Body of pancreas (tissue), 4 donors: ENCODE measurements around the gene MRM2. TPM values are rescaled to one million over a fixed set of nuclear protein-coding genes. Genes with fewer than 3 reads are reported as not detected.
A peak's percentile ranks its signal among the peaks of the same experiment; 100 is the strongest.

ENCODE experiments used
- ATAC-seq: fragments of 150-250 bp; one replicate; pipeline ENCODE4 v1.9.1; 2016
- DNase-seq, 4 donors: peaks; one replicate each; pipeline ENCODE4 v3.0.0-alpha.2; 2019
- H3K27ac ChIP-seq, 4 donors: fragments of 200-600 bp; sonication (generic); 1 replicate in 3 of 4; 2 replicates in 1 of 4; pipeline versions ENCODE4 v1.5.1 to v1.6.1; 2016 to 2019; ENCODE audit warnings: mild to moderate bottlenecking in 1 of 4, mixed read lengths in 1 of 4, moderate library complexity in 1 of 4
- H3K27me3 ChIP-seq, 2 donors: fragments of 200-600 bp; sonication (generic); one replicate each; pipeline ENCODE4 v1.6.0; 2016; ENCODE audit warnings: mild to moderate bottlenecking in 1 of 2
- H3K36me3 ChIP-seq, 2 donors: fragments of 200-600 bp; sonication (generic); replicated peaks in 1 of 2; 2 replicates each; pipeline ENCODE4 v1.5.1; 2016; ENCODE audit warnings: low read depth in 2 of 2; ENCODE audit not compliant: insufficient read depth in 1 of 2
- H3K4me1 ChIP-seq: fragments of 200-600 bp; sonication (generic); one replicate; pipeline ENCODE4 v1.6.0; 2016
- H3K4me3 ChIP-seq, 2 donors: fragments of 200-600 bp; sonication (generic); 1 replicate in 1 of 2; 2 replicates in 1 of 2; pipeline ENCODE4 v1.5.1; 2016 to 2019
- H3K9me3 ChIP-seq, 3 donors: fragments of 200-600 bp; sonication (generic); 1 replicate in 2 of 3; 2 replicates in 1 of 3; pipeline ENCODE4 v1.5.1; 2016
- POLR2A ChIP-seq, 3 donors: fragments of 450-650 bp; IDR thresholded peaks; one replicate each; pipeline ENCODE4 v1.6.1; 2016; ENCODE audit warnings: antibody characterized with exemption in 3 of 3, mild to moderate bottlenecking in 2 of 3
- WGBS, 2 donors: methylation state at CpG; one replicate each; pipeline ENCODE4 v1.1.5; 2017; 5-methylcytosine and 5-hydroxymethylcytosine counted together
- intact Hi-C: fragments of 100-400 bp; cut with DNase I; formaldehyde crosslinking; loops from one replicate; pipeline ENCODE4 v1.15.1; 2023
- total RNA-seq, 2 donors: library from RNA; depleted of rRNA; stranded (reverse); fragments of >200 nt; gene quantifications; one replicate each; pipeline ENCODE4 v1.1.0, GENCODE V29; 2016
- TF ChIP-seq, protein P1 (sequence below), 7 experiments: fragments of 450-650 bp in 4 of 7; fragments of 200-600 bp in 3 of 7; sonication (generic) in 3 of 7; IDR thresholded peaks; one replicate each; pipeline ENCODE4 v1.5.1; 2016 to 2019; ENCODE audit warnings: antibody characterized with exemption in 7 of 7

MRM2 gene
- total RNA-seq, 2 donors from 2014 or later, result 7.6 to 8.8 TPM

DNA sequence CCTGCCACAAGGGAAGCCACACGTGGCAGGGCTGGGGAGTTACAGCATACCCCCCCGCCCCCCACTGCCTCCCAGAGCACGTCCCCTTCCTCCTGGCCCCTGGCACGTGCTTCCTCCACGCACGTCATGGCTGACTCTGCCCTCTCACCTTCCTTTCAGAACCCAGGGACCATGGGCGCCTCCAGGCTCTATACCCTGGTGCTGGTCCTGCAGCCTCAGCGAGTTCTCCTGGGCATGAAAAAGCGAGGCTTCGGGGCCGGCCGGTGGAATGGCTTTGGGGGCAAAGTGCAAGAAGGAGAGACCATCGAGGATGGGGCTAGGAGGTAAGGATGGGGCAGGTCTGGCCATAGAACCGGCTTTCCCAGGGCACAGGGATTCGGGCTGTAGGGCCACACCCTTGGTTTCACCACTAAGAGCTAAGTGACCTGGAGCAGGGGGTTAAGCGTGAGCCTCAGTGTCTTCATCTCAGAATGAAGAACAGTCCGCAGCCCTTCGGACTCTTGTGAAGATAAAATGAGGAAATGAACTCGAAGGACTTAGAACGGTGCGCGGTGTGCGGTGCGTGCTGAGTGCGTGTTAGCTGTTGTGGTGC lies 2.5 kb upstream of the MRM2 start:
- Histone ChIP-seq H3K27ac (no peak overlapping the region), H3K36me3 (no peaks in the 10 kb centered on the region), H3K9me3 (no peaks in the 10 kb centered on the region), H3K4me3 (no peak overlapping the region), H3K4me1 (peaks cover 20% of the 10 kb centered on the region), H3K27me3 (no peaks in the 10 kb centered on the region)
- intact Hi-C loops, result no loop called here
- DNase-seq (no peak), ATAC-seq (no peak)
- TF ChIP-seq, protein P1, sequence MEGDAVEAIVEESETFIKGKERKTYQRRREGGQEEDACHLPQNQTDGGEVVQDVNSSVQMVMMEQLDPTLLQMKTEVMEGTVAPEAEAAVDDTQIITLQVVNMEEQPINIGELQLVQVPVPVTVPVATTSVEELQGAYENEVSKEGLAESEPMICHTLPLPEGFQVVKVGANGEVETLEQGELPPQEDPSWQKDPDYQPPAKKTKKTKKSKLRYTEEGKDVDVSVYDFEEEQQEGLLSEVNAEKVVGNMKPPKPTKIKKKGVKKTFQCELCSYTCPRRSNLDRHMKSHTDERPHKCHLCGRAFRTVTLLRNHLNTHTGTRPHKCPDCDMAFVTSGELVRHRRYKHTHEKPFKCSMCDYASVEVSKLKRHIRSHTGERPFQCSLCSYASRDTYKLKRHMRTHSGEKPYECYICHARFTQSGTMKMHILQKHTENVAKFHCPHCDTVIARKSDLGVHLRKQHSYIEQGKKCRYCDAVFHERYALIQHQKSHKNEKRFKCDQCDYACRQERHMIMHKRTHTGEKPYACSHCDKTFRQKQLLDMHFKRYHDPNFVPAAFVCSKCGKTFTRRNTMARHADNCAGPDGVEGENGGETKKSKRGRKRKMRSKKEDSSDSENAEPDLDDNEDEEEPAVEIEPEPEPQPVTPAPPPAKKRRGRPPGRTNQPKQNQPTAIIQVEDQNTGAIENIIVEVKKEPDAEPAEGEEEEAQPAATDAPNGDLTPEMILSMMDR (IDR thresholded peaks at IDR 0.05), result no peak
- no peak for TF ChIP-seq POLR2A (IDR thresholded peaks at IDR 0.05)
- WGBS, 2 donors, result 68 to 77% methylated on average over 22 to 25 of the region's 25 CpGs

- no peaks in the 10 kb centered on the region for H3K27me3 ChIP-seq
- no peak for TF ChIP-seq POLR2A (IDR thresholded peaks at IDR 0.05)
- TF ChIP-seq, protein P1 (IDR thresholded peaks at IDR 0.05), result no peak
- intact Hi-C loops, result no loop called here
- no peak for ATAC-seq
- H3K9me3 ChIP-seq, result no peaks in the 10 kb centered on the region
- no peaks in the 10 kb centered on the region for H3K36me3 ChIP-seq
- H3K27ac ChIP-seq, result no peak overlapping the region
- H3K4me1 ChIP-seq, result peaks cover 20% of the 10 kb centered on the region
- no peak for DNase-seq
- H3K4me3 ChIP-seq, result no peak overlapping the region
- 80 to 100% methylated on average over 3 to 12 of the region's 12 CpGs for WGBS, 2 donors
Measured at GRCh38 chr7:2243458-2243857, 1.5 kb upstream of the MRM2 start.

DNA sequence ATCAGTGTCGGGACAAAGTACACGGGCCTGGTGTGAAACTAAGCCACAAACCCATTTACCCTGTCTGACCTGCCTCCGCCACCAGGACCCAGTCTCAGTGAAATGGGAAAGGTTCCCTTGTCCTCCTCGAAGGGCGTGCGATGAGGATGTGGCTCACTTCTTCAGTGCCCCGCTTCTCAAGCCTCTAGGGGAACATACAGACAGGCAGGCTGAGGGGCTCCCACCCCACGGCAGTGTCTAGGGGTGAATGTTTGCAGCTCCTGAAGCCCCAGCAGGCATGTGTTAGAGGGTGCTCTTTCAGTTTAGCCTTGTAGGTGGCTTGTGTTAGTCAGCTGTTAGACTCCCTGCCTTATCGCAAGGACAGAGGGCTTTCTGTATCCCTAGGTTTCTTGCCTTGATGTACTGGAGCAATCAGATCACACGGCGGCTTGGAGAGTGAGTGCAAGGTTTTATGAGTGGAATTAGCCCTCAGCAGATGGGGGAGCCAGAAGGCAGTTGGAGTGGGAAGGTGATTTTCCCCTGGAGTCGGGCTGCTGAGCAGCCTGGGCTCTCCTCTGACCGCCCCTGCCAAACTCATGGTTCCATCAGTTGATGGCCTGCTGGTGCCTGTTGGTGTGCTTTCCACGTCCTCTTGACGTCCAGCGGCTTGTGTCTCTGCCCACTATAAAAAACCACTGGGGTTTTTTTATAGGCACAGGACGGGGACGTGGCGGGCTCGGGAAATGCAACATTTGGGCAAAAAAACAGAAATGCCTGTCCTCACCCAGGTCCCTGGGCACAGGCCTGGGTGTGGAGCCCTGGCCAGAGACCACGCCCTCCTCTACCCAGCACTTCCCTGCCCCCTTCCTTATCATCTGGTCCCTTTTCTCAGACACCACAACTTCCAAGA lies 780 bp upstream of the MRM2 start:
- DNase-seq (no peak), ATAC-seq (no peak)
- Histone ChIP-seq H3K4me3 (peak overlapping the region; percentile 80 to 84), H3K36me3 (no peaks in the 10 kb centered on the region), H3K9me3 (no peaks in the 10 kb centered on the region), H3K27me3 (no peaks in the 10 kb centered on the region), H3K27ac (peak overlapping the region in 3 of 4 donors; percentile 51 to 75 (median 61)), H3K4me1 (peaks cover 20% of the 10 kb centered on the region)
- WGBS, 2 donors, result 9 to 10% methylated on average over 16 to 21 of the region's 21 CpGs
- TF ChIP-seq, protein P1 (IDR thresholded peaks at IDR 0.05), result peak in 1 of 7 experiments; percentile 9
- no peak for TF ChIP-seq POLR2A (IDR thresholded peaks at IDR 0.05)
- intact Hi-C loops, result no loop called here

DNA sequence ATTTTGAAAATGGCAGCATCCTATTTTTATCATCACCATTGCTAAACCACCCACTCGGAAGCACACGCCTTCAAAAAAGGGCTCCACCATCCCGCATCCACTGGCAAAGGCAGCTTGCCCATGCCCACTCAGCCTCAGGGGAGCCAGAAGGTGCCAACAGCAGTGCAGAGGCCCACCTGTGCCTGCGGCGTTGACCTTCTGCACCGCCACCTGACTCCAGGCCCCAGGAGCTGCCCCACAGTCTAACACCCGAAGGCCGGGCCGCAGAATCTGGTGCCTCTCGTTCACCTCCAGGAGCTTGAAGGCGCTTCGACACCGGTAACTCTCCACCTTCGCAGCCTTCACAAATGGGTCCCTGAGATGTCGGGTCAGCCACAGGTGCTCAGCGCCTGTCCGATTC lies 2.8 kb downstream of the MRM2 start:
- Histone ChIP-seq H3K4me1 (peaks cover 20% of the 10 kb centered on the region), H3K27ac (no peak overlapping the region), H3K36me3 (no peaks in the 10 kb centered on the region), H3K4me3 (no peak overlapping the region), H3K27me3 (no peaks in the 10 kb centered on the region), H3K9me3 (no peaks in the 10 kb centered on the region)
- ATAC-seq (no peak), DNase-seq (no peak)
- 92% methylated on average over 9 to 17 of the region's 17 CpGs for WGBS, 2 donors
- intact Hi-C loops, result no loop called here
- no peak for TF ChIP-seq POLR2A (IDR thresholded peaks at IDR 0.05)
- TF ChIP-seq, protein P1 (IDR thresholded peaks at IDR 0.05), result no peak
